HG03432 (cell line): ENCODE data around the gene GJA3.
"Not testable (repeated sequence)": the region's sequence is repeated elsewhere in the genome, so short reads cannot be mapped to it uniquely, and the experiment has no call there.

Experiments used
- ATAC-seq: cut with Tn5 transposase; IDR thresholded peaks from one replicate; pipeline ENCODE4 v1.9.1; 2021; ENCODE audit warnings: mild to moderate bottlenecking, moderate library complexity; ENCODE audit not compliant: unreplicated experiment

GJA3 gene

GRCh38 chr13:20153290-20153689 is 7.6 kb downstream of the GJA3 start:
- ATAC-seq = not testable (repeated sequence)

DNA sequence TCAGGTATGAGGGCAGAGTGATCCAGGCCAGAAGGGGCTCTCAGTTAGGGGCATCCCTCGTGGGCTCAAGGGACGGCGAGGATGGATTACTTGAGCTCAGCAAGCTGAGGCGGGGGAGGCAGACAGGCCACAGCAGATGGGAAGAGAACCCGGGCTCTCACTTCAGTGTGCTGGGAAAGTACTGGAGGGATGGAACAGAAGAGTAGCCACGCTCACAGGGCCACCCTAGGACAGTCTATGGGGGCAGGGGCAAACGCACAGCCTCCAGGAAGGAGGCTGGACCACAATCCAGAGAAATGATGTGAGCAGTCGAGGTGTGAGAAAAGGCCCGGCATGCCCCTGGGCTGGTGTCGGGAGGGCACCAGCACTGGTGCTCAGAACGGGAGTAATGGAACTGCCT is 9.2 kb downstream of the GJA3 start:
- ATAC-seq = no peak

- ATAC-seq = no peak
Observed at GRCh38 chr13:20151016-20151415, 9.8 kb downstream of the GJA3 start.

DNA sequence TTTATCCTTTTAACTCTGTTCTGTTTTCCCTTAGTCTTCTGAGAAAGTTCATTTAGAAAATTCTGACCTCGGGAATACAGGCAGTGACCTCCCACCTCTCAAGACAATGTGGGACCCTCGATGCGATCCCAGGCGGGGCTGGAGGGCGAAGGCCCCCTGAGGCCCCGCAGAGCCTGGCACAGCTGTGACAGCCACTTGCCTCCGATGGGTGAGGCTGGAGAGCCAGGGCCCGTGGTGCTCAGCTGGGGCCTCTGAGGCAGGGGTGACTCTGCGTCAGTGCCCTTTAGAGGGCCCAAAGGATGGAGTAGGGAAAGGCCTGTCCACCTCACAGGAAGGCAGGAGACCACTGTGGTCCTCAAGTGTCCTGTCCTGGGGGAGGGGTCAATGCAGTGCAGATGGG is 10.3 kb downstream of the GJA3 start:
- no peak for ATAC-seq

- ATAC-seq = no peak
Observed at GRCh38 chr13:20149762-20150161, 11.1 kb downstream of the GJA3 start.

DNA sequence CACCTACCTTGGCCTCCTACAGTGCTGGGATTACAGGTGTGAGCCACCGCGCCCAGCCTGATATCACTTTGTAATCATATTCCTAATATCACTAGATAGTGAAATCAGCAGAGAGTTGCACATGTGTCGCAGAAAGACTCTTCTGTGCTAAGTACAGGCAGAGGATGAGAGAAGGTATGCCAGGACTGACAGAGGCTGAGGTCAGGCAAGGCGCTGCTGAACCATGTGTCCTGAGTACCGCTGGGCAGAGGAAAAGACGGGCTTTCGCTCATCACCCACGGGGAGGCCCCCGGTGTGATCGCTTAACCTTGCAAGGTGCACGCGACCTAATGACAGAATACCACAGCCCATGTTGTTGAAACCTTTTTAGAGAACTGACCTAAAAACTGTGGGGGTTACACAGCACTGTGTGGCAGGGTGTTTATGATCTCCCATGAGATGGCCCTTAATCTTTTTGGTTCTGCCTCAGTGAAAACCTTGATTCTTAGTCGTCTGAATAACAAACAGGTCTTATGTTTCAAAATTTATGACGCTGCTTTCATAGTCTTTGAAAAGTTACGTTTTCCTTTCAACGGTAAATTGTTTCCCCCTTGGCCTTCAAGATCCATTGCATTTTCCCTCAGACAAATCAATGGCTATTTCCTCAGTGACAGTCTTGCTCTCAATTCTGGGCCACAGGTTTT is 12.2 kb downstream of the GJA3 start:
- no peak for ATAC-seq

DNA sequence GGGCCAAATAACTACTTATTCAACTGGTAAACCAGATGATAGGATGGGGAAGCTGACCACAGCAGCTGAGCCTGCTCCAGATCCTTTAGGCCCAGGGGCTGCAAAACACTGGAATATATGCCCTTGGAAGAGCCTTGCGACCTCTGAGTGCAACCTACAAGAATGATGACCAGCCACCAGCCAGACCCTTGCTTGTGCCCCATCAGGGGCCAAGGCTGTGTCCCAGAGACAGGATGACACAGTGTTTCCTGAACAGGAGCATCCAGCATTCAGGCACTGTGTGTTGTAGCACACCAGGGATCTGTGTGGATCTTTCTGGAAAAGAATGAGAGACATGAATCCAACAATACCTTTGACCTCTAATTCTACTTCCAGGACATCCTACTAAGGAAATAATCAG is 14.5 kb downstream of the GJA3 start:
- no peak for ATAC-seq

- no peak for ATAC-seq
Observed at GRCh38 chr13:20145521-20145920, 15.3 kb downstream of the GJA3 start.

GRCh38 chr13:20144141-20144850 is 16.6 kb downstream of the GJA3 start:
- no peak for ATAC-seq

DNA sequence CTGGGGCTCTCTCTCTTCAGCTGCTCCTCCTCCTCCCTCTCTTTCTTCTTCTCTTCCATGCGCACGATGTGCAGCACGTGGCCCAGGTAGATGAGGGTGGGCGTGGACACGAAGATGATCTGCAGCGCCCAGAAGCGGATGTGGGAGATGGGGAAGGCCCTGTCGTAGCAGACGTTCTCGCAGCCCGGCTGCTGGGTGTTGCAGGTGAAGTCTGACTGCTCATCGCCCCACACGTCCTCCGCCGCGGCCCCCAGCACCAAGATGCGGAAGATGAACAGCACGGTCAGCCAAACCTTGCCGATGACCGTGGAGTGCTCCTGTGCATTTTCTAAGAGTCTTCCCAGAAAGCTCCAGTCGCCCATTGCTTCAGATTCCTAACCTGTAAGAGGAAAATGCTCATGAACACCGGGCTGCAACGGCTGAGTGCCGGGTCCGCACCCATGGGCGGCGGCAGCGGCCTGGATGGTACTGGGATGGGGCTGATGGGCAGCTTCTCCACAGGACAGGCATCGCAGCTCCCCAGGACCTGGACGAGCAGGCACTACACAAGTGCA is 17.8 kb downstream of the GJA3 start:
- ATAC-seq = no peak

GRCh38 chr13:20142023-20142926 is 18.6 kb downstream of the GJA3 start:
- no peak for ATAC-seq

DNA sequence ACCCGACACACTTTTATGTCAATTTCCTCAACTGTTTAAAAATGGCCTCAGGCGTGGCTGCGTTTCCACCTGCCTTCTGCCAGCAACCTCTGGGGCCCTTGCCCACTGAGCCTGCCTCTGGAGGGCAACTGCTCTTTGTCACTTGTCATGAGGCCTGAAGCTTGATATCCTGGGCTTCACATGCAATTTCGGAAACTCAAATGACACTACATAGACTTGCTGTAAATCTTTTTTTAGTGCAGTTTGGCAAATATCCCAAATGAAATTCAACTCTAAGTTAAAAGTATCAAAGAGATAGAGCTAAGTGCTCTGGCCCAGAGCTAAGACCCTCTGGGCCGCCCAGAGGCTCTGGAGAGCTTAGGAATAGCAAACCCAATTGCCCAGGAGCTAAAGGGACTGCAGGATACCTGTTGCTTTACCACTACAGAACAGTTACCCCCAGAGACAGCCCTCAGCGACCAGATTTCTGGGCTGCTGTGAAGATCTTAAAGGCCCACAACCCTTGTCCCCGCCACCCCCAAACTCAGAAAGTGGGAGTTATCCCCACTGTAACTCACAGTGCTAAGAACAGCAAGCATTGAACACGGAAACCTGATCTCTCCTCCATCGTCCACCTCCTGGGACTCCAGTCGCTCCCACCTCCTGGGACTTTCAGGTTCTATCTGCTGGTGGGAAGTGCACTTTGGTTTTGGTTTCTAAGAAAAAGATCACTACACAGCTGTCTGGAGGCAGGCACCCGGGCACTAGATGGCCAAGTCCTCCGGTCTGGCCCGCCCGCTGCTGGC is 19.4 kb downstream of the GJA3 start:
- ATAC-seq = no peak

DNA sequence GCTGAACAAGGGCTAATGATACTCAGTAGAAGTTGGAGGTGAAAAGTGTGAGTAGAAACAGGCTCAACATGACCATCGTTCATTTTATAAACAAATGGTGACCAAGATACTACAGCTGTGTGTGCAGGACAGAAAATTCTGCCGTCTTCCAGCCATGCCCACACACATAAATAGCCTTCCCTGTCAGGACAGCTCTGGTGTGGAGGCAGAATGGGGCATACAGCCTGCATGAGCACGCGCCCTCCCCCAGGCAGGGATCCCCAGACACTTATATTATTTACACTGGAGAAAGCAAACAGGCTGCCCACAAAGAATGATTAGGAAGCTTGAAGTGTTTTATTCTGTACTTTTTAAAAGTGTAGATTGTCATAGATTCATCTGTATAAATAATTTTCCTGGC is 20.4 kb downstream of the GJA3 start:
- ATAC-seq = no peak

DNA sequence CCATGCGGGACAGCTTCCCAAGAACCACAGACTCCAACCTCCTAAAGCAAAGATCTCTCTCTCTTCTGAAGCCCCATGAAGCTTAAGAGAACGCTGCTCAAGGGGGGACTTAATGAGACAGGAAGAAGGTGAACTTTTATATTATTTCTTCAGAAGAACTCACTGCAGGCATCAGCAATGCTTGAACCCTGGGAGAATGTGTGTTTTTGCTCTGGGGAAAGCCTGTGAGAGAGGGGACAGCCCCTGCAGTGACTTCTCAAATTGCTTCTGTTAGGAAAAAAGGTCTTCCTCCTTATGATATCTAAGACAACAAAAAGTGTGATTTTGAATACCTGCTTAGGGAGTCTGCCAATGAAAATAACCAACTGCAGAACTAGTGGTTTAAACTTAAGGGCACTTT is 23.0 kb downstream of the GJA3 start:
- no peak for ATAC-seq

DNA sequence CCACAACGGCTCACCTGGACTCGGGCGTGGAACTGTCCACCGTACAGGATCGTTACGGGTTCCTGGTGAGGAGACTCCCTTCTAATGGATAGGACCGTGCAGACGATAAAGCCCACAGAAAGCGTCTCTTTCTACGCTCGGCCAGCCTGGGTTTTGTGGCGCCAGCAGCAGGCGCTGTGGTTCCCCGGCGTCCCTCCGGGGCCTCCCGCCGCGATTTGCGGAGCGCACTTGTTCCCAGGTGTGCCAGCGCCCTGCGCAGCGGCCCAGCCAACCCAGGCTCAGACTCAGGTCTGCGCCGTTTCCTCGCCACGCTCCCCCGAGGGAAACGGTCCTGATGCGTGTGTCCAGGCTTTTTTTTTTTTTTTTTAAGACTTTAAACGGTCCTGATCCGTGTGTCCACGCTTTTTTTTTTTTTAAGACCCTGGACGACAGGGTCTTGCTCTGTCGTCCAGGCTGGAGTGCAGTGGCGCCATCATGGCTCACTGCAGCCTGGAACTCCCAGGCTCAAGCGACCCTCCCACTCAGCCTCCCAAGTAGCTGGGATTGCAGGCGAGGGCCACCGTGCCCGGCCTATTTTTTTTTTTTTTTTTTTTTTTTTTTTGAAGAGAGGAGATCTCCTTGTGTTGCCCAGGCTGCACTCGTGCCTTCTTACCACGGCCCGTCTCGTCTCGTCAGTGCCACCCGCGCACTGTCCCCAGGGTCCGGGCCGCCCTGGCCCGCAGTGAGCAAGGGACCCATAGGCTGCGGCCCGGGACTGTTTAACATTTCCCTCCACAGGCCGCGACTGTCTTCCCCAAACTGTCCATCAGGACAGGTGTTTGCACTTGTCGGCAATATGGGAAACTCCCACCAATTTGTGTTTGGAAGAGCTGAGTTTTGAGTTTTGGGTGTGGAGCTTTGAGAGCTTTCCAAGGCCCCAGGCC is 23.8 kb downstream of the GJA3 start:
- ATAC-seq = no peak

DNA sequence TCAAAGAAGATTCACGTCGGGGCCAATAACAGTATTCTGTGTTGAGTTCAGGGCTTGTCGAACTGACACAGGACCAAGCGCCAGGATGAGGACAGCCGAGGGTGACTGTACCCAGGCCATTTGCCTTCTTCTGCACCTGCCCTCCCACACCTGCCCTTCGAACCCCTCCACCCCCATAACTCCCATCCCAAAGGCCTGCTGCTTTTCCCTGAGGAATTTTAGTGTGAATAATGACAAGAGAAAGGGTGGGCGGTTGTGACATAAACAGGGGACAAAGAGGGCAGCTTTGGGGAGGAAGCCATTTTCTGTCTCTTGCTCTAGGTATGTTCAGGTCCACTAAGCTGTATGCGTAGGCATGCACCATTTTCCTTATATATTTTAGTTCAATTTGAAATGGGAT is 26.1 kb downstream of the GJA3 start:
- no peak for ATAC-seq

DNA sequence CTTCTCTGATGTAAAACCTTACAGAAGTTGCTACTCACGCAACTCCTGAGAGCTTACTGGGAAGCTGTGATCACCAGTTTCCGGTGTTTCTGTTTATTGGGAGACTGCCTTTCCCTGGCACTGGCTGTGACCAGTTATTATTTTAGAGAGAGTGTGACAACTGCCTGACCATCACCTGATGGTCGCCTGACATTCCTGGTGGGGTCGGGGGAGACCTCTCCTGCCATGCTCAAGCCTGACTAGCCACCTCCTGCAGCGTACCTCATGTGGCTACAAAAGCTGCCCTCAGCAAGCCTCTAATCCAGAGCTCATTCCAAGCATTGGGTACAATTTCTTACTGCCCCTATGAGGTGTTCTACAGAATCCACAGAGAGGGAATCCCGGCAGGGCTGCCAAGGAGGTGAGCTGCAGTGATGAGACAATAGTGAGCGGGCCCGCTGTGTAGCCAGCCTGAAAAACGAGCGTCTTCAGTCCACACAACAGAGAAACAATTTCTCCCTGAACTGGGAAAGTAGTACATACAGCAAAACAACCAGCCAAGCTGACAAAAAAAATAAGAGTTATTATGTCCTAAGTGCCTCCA is 28.7 kb downstream of the GJA3 start:
- no peak for ATAC-seq

GRCh38 chr13:20131057-20131832 is 29.6 kb downstream of the GJA3 start:
- ATAC-seq = no peak
